Prostate gland (tissue), 2 donors: Measurements from ENCODE around the gene NLRC5.

Experiments used
- POLR2A ChIP-seq: fragments of 450-650 bp; IDR thresholded peaks from one replicate; pipeline ENCODE4 v1.6.1; 2016; ENCODE audit warnings: antibody characterized with exemption, mild to moderate bottlenecking
- POLR2AphosphoS5 ChIP-seq: sonication (generic); formaldehyde crosslinking; IDR thresholded peaks from one replicate; pipeline ENCODE4 v1.6.1; 2017; ENCODE audit warnings: antibody characterized with exemption
- TF ChIP-seq, protein P1 (sequence below), 4 experiments: fragments of 200-600 bp in 2 of 4; fragments of 450-650 bp in 2 of 4; sonication (generic) in 2 of 4; IDR thresholded peaks; 1 replicate in 3 of 4; 2 replicates in 1 of 4; pipeline ENCODE4 v1.5.1; 2016 to 2019; ENCODE audit warnings: antibody characterized with exemption in 4 of 4, mild to moderate bottlenecking in 2 of 4, moderate library complexity in 2 of 4

DNA sequence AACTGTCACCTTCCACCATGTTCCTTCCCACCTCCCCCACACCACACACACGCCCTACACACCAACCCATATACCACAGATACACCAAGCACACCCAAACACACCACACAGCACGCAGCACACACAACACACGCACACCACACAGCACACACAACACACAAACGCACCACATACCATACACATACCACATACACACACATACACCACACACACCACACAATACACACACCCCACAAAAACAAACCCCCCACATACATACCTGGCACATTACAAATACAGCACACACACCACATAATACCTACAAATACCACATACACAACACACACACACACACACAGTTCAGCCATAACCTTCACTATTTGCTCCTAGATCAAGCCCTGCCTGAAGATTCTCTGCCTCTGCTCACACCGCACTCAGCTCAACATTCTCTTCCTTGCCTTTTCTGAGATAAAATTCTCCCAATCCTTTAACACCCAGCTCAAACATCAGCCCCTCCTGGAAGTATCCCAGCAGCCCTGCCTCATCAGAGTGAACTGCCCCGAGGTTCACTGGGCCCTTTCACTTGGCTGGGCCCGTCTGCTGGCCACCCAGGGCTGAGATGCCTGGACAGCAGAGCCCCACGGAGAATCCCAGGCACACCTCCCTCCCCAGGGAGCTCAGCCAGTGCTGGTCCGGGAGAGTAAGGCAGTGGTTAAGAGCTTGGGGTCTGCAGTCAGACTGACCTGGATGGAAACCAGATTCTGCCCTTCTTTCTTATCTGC is 71.1 kb downstream of the NLRC5 start:
- TF ChIP-seq POLR2A = no peak
- TF ChIP-seq, protein P1, sequence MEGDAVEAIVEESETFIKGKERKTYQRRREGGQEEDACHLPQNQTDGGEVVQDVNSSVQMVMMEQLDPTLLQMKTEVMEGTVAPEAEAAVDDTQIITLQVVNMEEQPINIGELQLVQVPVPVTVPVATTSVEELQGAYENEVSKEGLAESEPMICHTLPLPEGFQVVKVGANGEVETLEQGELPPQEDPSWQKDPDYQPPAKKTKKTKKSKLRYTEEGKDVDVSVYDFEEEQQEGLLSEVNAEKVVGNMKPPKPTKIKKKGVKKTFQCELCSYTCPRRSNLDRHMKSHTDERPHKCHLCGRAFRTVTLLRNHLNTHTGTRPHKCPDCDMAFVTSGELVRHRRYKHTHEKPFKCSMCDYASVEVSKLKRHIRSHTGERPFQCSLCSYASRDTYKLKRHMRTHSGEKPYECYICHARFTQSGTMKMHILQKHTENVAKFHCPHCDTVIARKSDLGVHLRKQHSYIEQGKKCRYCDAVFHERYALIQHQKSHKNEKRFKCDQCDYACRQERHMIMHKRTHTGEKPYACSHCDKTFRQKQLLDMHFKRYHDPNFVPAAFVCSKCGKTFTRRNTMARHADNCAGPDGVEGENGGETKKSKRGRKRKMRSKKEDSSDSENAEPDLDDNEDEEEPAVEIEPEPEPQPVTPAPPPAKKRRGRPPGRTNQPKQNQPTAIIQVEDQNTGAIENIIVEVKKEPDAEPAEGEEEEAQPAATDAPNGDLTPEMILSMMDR (IDR thresholded peaks at IDR 0.05) = no peak
- no peak for TF ChIP-seq POLR2AphosphoS5
